GM12892 (cell line): Measurements from ENCODE around the gene GRAMD2A.

Source experiments
- POLR2A ChIP-seq: IDR thresholded peaks from 2 replicates; pipeline ENCODE4 v1.6.1; 2011; ENCODE audit warnings: low read depth, low read length, control low read depth
- POLR2AphosphoS5 ChIP-seq: IDR thresholded peaks from 2 replicates; pipeline ENCODE4 v1.6.1; 2011; ENCODE audit warnings: low read depth, low read length, control low read depth

GRCh38 chr15:72235298-72235697 lies 37.7 kb upstream of the GRAMD2A start:
- TF ChIP-seq POLR2AphosphoS5: no peak
- TF ChIP-seq POLR2A: no peak
